ENCODE results near the gene HSPB7. TPM values are rescaled to one million over a fixed set of nuclear protein-coding genes. Genes with fewer than 3 reads are reported as not detected.
"Not testable (repeated sequence)": the region's sequence is repeated elsewhere in the genome, so short reads cannot be mapped to it uniquely, and the experiment has no call there.

The HSPB7 gene
- total RNA-seq, 2 experiments from 2014 or later = not detected

DNA sequence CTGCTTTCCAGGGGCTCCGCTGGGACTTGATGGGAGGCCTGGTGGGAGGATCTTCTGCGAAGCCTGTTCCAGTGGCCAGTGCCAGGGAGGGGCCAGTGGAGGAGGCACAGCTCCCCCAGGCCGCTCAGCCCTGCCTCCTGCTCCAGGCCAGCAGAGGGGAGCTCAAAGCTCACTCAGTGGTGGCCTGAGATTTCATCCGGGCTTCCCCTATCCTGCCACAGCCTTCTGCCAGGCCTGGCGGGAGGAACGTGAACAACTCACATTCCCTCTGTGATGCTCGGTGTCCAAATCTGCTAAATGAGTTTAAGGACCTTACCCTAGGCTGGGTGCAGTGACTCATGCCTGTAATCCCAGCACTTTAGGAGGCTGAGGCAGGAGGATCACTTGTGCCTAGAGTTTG, 29.0 kb upstream of the HSPB7 start:
- no peak for DNase-seq
- H3K27ac Mint-ChIP-seq = no peak overlapping the region
- no peaks in the 10 kb centered on the region for H3K9me3 Mint-ChIP-seq
- intact Hi-C loops (cut with micrococcal nuclease) = no loop called here
- H3K4me3 Mint-ChIP-seq = no peak overlapping the region
- H3K4me1 Mint-ChIP-seq (ENCODE audit: low read depth) = peaks cover 2% of the 10 kb centered on the region
- H3K27me3 Mint-ChIP-seq (ENCODE audit: low read depth) = no peaks in the 10 kb centered on the region
- no peaks in the 10 kb centered on the region for H3K36me3 Mint-ChIP-seq (ENCODE audit: low read depth)
- CTCF ChIA-PET = interaction anchor here (1.0 kb wide), 1 partner anchor 255 kb away, joined by 3 read pairs; no protein-coding TSS in a partner anchor

DNA sequence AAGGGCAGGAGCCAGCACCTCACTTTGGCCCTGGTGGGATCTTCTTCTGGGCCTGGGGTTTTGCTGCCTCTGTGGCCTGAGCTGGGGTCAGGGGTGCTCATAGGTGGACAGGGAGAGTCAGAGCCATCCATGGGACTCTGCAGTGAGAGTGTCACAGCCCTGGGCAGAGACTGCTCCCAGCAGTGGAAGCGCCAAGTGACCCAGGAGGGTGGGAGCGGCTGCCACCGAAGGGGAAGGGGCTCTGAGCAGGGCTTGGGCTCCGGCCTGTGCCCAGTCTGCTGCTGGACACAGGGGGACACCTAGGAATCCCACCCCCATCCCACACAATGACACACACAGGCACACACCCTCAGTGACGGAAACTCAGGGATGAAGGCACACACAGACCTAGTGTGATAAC, 26.1 kb upstream of the HSPB7 start:
- intact Hi-C loops (cut with micrococcal nuclease) = no loop called here
- CTCF ChIA-PET = interaction anchor here (0.6 to 1.1 kb wide), 2 partner anchors 14 to 252 kb away, joined by 3 to 4 read pairs; no protein-coding TSS in a partner anchor
- Mint-ChIP-seq H3K36me3 (ENCODE audit: low read depth) (no peaks in the 10 kb centered on the region), H3K4me1 (ENCODE audit: low read depth) (no peaks in the 10 kb centered on the region), H3K27ac (no peak overlapping the region), H3K9me3 (no peaks in the 10 kb centered on the region), H3K27me3 (ENCODE audit: low read depth) (no peaks in the 10 kb centered on the region), H3K4me3 (no peak overlapping the region)
- no peak for DNase-seq

GRCh38 chr1:16043521-16043920, 25.7 kb upstream of the HSPB7 start, which contains the start of gene CLCNKB:
Gene CLCNKB (plus strand): TSS chr1:16043782. CDS start chr1:16044493, 711 bp downstream.
- no peak for DNase-seq
- H3K27ac Mint-ChIP-seq = no peak within 1 kb of the TSS
- intact Hi-C loops (cut with micrococcal nuclease) = no loop called here
- no peaks in the 10 kb centered on the region for H3K9me3 Mint-ChIP-seq
- H3K4me3 Mint-ChIP-seq = no peak within 1 kb of the TSS
- CTCF ChIA-PET = interaction anchor here (0.6 to 1.1 kb wide), 3 partner anchors 14 to 252 kb away, joined by 3 to 4 read pairs (median 3); no protein-coding TSS in a partner anchor
- no peaks in the 10 kb centered on the region for H3K36me3 Mint-ChIP-seq (ENCODE audit: low read depth)
- no peaks in the 10 kb centered on the region for H3K27me3 Mint-ChIP-seq (ENCODE audit: low read depth)
- no peaks in the 10 kb centered on the region for H3K4me1 Mint-ChIP-seq (ENCODE audit: low read depth)

DNA sequence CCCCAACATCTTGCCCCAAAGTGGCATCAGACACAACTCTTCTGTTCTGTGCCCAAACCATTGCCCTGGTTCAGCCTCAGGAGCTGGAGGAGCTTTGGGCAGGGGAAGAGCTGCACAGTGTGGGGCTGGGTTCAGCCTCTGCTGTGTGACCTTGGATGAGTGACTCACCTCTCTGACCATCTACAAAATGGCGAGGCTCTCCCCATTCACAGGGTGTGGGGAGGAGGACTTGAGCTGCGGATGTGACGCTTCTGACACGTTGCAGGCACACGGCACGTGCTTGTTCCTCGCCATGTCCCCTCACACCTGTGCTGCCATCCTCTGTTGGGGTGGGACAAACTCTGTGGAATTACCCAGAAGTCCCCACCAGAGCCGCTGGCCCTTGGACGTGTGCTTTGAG, 24.8 kb upstream of the HSPB7 start:
- H3K9me3 Mint-ChIP-seq; H3K4me3 Mint-ChIP-seq; H3K4me1 Mint-ChIP-seq (ENCODE audit: low read depth); H3K27me3 Mint-ChIP-seq (ENCODE audit: low read depth); H3K27ac Mint-ChIP-seq; DNase-seq; H3K36me3 Mint-ChIP-seq (ENCODE audit: low read depth); intact Hi-C loops (cut with micrococcal nuclease): not testable (repeated sequence)
- CTCF ChIA-PET = interaction anchor here (0.6 kb wide), 2 partner anchors 35 to 251 kb away, joined by 3 read pairs; no protein-coding TSS in a partner anchor

GRCh38 chr1:16042096-16042495, 24.3 kb upstream of the HSPB7 start:
- Mint-ChIP-seq H3K4me3 (no peak overlapping the region), H3K27me3 (ENCODE audit: low read depth) (no peaks in the 10 kb centered on the region), H3K36me3 (ENCODE audit: low read depth) (no peaks in the 10 kb centered on the region), H3K4me1 (ENCODE audit: low read depth) (no peaks in the 10 kb centered on the region), H3K27ac (no peak overlapping the region), H3K9me3 (no peaks in the 10 kb centered on the region)
- no peak for DNase-seq
- intact Hi-C loops (cut with micrococcal nuclease) = no loop called here
- CTCF ChIA-PET = no interaction called here

DNA sequence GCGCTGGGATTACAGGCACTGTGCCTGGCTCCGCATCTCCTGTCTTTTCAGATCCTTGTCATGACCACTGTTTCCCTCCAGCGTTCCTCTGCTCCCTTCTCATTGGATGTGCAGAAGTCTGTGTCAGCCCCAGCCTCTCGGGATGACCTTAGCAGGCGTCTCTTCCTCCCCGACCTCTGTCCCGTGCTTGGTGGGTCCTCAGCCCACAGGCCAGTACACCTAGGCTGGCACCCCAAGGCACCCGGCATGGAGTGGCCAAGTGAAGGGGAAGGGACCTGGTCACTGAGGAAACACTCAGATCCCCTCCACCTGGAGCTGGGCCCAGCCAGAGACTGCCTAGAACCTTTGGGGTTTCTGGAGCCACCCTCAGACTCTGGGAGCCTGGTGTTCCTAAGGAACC, 23.4 kb upstream of the HSPB7 start:
- CTCF ChIA-PET = interaction anchor here (0.6 kb wide), 1 partner anchor 263 kb away, joined by 3 read pairs; no protein-coding TSS in a partner anchor
- intact Hi-C loops (cut with micrococcal nuclease) = no loop called here
- H3K4me3 Mint-ChIP-seq = no peak overlapping the region
- H3K27me3 Mint-ChIP-seq (ENCODE audit: low read depth) = no peaks in the 10 kb centered on the region
- no peaks in the 10 kb centered on the region for H3K4me1 Mint-ChIP-seq (ENCODE audit: low read depth)
- no peak overlapping the region for H3K27ac Mint-ChIP-seq
- DNase-seq = no peak
- H3K9me3 Mint-ChIP-seq = no peaks in the 10 kb centered on the region
- H3K36me3 Mint-ChIP-seq (ENCODE audit: low read depth) = no peaks in the 10 kb centered on the region

- H3K4me3 Mint-ChIP-seq; H3K27me3 Mint-ChIP-seq (ENCODE audit: low read depth); H3K36me3 Mint-ChIP-seq (ENCODE audit: low read depth); DNase-seq; intact Hi-C loops (cut with micrococcal nuclease); H3K9me3 Mint-ChIP-seq; H3K4me1 Mint-ChIP-seq (ENCODE audit: low read depth); H3K27ac Mint-ChIP-seq; CTCF ChIA-PET: not testable (repeated sequence)
These were observed 22.0 kb upstream of the HSPB7 start for GRCh38 chr1:16039871-16040270.

GRCh38 chr1:16038620-16038912, 20.7 kb upstream of the HSPB7 start:
- H3K4me1 Mint-ChIP-seq (ENCODE audit: low read depth) = no peaks in the 10 kb centered on the region

DNA sequence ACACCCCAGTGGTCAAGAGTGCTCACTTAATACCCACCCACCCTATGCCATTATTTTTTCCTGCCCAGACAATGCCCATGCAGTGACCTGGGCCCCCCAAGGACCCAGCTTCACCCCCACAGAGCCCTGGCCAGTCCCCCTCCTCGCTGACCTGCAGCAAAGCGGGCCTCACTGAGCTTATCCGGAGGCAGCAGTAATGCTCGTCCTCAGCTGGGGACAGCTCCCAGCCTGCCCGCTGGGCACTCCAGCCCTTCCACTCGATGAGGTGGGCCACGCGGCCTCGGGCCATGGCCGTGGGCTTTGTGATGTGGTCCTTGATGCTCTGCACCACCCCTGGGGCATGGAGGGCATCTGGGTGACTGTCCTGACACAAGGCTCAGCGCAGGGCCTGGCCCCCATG, 18.6 kb upstream of the HSPB7 start:
- H3K36me3 Mint-ChIP-seq (ENCODE audit: low read depth); H3K4me3 Mint-ChIP-seq; intact Hi-C loops (cut with micrococcal nuclease); H3K4me1 Mint-ChIP-seq (ENCODE audit: low read depth); H3K9me3 Mint-ChIP-seq; DNase-seq; H3K27me3 Mint-ChIP-seq (ENCODE audit: low read depth); H3K27ac Mint-ChIP-seq: not testable (repeated sequence)
- CTCF ChIA-PET = interaction anchor here (0.5 kb wide), 1 partner anchor 156 kb away, joined by 5 read pairs; no protein-coding TSS in a partner anchor

More at GRCh38 chr1:16038620-16038912, 20.7 kb upstream of the HSPB7 start:
- Mint-ChIP-seq H3K36me3 (ENCODE audit: low read depth) (no peaks in the 10 kb centered on the region), H3K27ac (no peak overlapping the region), H3K27me3 (ENCODE audit: low read depth) (no peaks in the 10 kb centered on the region), H3K9me3 (no peaks in the 10 kb centered on the region), H3K4me3 (no peak overlapping the region)
- DNase-seq = no peak
- CTCF ChIA-PET = no interaction called here
- intact Hi-C loops (cut with micrococcal nuclease) = no loop called here

DNA sequence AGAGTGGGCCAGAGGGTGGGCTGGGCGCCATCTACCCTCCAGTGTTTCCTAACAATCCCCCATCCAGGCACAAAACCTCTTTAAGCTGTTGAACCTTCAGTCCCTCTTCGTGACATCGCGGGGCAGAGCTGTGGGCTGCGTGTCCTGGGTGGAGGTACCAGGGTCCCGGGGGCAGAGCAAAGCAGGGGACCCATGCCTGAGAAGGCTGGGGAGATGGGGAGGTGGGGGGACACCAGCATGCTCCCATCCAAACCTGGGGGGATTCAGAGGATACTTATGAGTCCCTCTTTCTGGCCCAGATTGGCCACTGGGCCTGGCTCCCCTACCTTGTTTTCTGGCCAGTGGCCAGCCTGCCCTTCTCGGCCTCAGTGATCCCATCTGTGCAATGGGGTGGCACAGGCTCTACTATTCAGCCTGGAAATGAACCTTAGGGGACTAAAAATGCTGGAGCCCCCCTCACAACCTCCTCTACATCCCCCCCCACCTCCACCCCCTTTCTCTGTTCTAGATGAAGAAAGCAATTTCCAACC, 15.3 kb upstream of the HSPB7 start:
- H3K27me3 Mint-ChIP-seq (ENCODE audit: low read depth) = peaks cover 17% of the 10 kb centered on the region
- CTCF ChIA-PET = interaction anchor here (0.7 to 1.3 kb wide), 2 partner anchors 25 to 41 kb away, joined by 3 to 4 read pairs; no protein-coding TSS in a partner anchor
- not testable (repeated sequence) for H3K4me1 Mint-ChIP-seq (ENCODE audit: low read depth); H3K27ac Mint-ChIP-seq; DNase-seq; H3K36me3 Mint-ChIP-seq (ENCODE audit: low read depth); H3K9me3 Mint-ChIP-seq; H3K4me3 Mint-ChIP-seq
- intact Hi-C loops (cut with micrococcal nuclease) = loop anchor here (1.0 kb wide), 2 partner anchors 24 kb away; no protein-coding TSS in a partner anchor

DNA sequence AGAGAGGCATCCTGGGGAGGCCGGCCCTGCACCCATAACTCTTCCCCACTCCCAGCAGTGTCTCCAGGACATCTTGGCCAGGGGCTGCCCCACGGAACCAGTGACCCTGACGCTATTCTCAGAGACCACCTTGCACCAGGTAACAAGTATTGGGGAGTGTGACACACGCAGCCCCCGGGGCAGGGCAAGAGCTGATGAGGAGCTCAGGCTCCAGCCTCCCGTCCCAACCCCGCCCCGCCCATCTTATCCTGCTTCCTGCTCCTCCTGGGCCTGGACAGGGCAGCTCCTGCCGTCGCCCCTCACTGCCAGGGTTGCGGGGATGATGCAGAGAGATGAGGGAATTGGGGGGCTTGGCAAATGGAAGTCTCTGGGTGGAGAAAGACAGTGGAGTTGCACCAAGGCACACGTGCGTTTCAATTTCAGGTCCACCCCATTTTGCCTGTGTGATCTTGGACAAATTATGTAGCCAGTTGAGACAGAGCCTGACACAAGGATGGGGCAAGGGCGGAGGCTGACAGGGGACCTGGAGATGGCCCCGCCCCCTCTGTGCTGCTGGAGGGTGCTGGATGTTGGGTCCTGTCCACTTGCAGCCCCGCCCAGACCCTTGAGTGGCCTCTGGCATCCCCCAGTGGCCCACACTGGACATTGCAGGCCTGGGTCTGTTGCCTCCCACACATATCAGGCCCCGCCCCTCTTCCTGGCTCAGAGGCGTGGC, 14.7 kb upstream of the HSPB7 start:
- no peak overlapping the region for H3K4me3 Mint-ChIP-seq
- no peaks in the 10 kb centered on the region for H3K36me3 Mint-ChIP-seq (ENCODE audit: low read depth)
- H3K9me3 Mint-ChIP-seq = no peaks in the 10 kb centered on the region
- peaks cover 17% of the 10 kb centered on the region for H3K27me3 Mint-ChIP-seq (ENCODE audit: low read depth)
- no peak overlapping the region for H3K27ac Mint-ChIP-seq
- H3K4me1 Mint-ChIP-seq (ENCODE audit: low read depth) = peaks cover 2% of the 10 kb centered on the region
- DNase-seq = peak; percentile 70
- CTCF ChIA-PET = interaction anchor here (1.3 to 1.7 kb wide), 2 partner anchors 24 to 38 kb away, joined by 3 to 4 read pairs; no protein-coding TSS in a partner anchor
- intact Hi-C loops (cut with micrococcal nuclease) = loop anchor here (1.0 kb wide), 2 partner anchors 23 to 25 kb away; no protein-coding TSS in a partner anchor

- peaks cover 4% of the 10 kb centered on the region for H3K4me1 Mint-ChIP-seq (ENCODE audit: low read depth)
- peaks cover 17% of the 10 kb centered on the region for H3K27me3 Mint-ChIP-seq (ENCODE audit: low read depth)
- DNase-seq = no peak
- intact Hi-C loops (cut with micrococcal nuclease) = no loop called here
- H3K36me3 Mint-ChIP-seq (ENCODE audit: low read depth) = no peaks in the 10 kb centered on the region
- H3K9me3 Mint-ChIP-seq = no peaks in the 10 kb centered on the region
- CTCF ChIA-PET = interaction anchor here (0.6 to 1.7 kb wide), 2 partner anchors 39 to 239 kb away, joined by 3 to 4 read pairs; no protein-coding TSS in a partner anchor
- H3K27ac Mint-ChIP-seq = no peak overlapping the region
- H3K4me3 Mint-ChIP-seq = no peak overlapping the region
These were observed 13.7 kb upstream of the HSPB7 start for GRCh38 chr1:16031551-16031950.

DNA sequence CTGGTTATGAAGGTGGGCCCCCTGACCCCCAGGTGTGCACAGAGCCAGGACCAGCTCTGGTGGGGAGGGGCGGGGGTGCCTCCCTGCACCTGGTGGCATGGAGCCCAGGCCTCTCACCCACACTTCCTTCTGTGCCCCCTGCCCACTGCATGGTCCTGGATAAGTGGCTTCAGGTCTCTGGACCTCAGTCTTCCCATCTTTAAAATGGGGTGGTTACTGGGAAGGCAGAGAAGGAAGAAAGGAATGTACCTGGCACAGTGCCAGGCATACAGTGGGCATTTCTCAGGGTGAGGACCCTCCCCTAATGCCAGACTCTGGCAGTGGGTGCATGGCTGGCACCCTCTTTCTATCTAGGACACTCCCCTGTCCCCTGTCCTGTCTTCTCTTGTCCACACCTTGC, 11.4 kb upstream of the HSPB7 start:
- H3K9me3 Mint-ChIP-seq = no peaks in the 10 kb centered on the region
- no peaks in the 10 kb centered on the region for H3K36me3 Mint-ChIP-seq (ENCODE audit: low read depth)
- no peak for DNase-seq
- CTCF ChIA-PET = no interaction called here
- no peak overlapping the region for H3K4me3 Mint-ChIP-seq
- H3K27ac Mint-ChIP-seq = no peak overlapping the region
- H3K4me1 Mint-ChIP-seq (ENCODE audit: low read depth) = peaks cover 4% of the 10 kb centered on the region
- intact Hi-C loops (cut with micrococcal nuclease) = no loop called here
- H3K27me3 Mint-ChIP-seq (ENCODE audit: low read depth) = peaks cover 17% of the 10 kb centered on the region

All from activated naive CD4-positive, alpha-beta T cell treated with anti-CD3 and anti-CD28 coated beads for 36 hours (primary cell).